Measurements from ENCODE around the gene SMPDL3A.

SMPDL3A gene

DNA sequence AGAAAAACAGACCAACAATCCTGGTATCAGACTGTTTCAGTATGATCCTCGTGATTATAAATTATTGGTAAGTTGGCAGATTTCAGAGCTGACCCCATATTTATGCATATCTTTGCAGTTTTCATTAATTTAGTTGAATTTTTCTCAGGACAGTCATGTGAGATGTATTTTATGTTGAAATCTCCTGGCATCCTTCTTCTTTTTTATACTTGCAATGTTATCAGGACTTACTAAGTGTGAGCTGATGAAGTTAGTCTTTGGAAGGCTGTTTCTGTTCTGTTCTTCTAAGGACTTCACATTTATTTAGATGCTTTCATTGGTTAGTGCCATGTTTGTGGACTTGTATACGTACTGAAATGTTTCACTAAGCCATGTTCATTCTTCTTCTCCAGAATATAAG, 17.2 kb downstream of the SMPDL3A start:
- DNase-seq: no peak

DNA sequence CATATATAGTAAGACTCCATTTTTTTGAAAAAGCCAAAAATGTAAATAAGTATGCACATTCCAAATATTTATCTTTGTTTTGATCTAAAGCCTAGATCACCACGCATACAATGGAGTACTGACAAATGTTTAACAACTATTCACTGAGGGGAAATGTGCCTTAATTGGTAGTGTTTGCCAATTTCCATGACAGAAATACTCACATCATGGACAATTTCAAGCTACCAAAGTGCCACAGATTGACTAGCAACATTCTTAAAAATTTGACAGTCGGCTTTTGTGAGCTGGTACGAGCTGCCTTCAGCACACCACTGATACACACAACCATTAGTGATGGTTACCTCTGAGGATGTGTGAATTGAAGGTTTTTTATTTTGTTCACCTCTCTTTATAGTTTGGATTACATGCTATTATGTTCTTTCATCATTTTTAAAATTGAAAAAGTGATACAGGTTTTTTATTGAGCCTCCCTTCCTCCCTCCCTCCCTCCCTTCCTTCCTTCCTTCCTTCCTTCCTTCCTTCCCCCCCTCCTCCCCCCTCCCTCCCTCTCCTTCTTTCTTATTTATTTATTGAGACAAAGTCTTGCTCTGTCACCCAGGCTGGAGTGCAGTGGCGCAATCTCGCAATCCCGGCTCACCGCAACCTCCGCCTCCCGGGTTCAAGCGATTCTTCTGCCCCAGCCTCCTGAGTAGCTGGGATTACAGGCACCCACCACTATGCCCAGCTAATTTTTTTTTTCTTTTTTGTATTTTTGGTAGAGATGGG, 19.2 kb downstream of the SMPDL3A start:
- no peak for DNase-seq

GRCh38 chr6:122809001-122809400, 19.9 kb downstream of the SMPDL3A start:
- no peak for DNase-seq

DNA sequence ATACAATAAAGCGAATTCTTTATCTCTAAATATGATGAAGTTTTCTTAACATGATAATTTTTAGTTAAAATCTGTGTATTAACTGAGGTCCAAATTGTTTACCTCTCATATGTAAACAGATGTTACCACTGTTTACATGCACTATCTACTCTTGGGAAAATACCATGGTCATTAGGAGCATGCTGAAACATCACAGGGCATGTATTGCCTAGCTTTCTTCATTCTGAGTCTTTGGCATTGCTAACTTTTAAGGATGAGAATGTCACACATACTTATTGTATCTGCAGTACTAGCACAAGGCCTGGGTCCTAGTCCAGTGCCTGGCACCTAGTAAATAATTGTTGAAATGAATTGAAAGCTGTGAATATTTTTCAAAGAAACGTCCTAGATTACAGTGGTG, 20.6 kb downstream of the SMPDL3A start:
- no peak for DNase-seq

DNA sequence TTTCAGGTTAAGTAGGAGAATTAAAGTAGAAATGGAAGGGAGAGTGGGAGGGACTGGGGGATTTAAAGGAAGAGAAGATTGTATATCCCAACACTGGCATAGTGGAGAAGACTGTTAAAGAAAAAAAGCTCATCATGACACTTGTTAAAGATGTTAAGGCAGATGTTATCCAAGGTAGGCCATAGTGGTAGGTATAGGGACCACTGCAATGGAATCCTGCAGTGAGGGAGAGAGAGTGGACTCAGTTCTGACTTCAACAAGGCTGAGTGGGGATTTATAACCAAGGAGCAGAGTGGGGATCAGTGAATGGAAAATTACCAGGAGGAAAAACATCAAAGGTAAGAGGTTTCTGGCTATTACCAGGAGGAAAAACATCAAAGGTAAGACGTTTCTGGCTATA, 21.1 kb downstream of the SMPDL3A start:
- no peak for DNase-seq

GRCh38 chr6:122817358-122817757, 28.3 kb downstream of the SMPDL3A start:
- no peak for DNase-seq

- DNase-seq: no peak
These were observed 28.7 kb downstream of the SMPDL3A start for GRCh38 chr6:122817766-122818165.

GRCh38 chr6:122818866-122819265, 29.8 kb downstream of the SMPDL3A start:
- peak; percentile 18 for DNase-seq

- no peak for DNase-seq
These were observed 32.0 kb downstream of the SMPDL3A start for GRCh38 chr6:122821095-122821494.

DNA sequence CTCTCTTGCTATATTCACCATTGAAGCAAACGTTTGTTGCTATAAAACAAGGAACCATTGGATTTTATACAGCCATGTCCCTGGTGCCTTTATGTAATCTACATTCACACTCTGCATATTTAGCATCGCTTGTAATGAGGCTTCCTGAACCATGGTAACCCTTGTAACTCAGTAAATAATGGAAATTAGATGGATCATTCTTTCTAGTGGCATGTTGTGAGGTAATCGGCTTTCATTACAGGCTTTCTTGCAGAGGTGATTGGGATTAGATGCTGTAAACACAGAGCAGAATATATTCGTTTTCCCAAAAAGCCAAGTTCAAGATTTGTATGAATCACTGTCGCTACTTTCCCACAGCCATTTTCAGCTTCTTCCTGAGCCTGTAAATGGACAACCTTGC, 36.1 kb downstream of the SMPDL3A start:
- no peak for DNase-seq

- DNase-seq: no peak
These were observed 40.4 kb downstream of the SMPDL3A start for GRCh38 chr6:122829456-122829855.

DNA sequence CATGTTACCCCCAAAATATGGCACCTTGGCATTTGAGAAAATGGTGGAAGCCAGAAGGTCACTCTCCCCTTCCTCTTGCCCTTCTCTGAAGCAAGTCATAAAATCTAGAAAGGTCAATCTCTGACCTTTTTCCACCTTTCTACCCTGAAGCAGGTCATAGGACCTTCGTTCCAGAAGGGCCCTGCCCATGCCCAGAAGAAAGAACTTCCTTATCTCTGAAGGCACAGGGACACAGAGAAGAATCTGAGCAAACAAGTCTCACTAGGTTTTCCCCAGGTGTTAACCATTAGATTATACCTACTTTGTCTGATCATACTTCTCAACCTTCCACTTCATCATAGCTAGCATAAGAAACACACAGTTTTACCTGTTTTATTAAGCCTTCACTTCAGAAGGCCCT, 42.5 kb downstream of the SMPDL3A start:
- DNase-seq: no peak

- no peak for DNase-seq
These were observed 43.4 kb downstream of the SMPDL3A start for GRCh38 chr6:122832459-122832858.

GRCh38 chr6:122833021-122833491, 44.0 kb downstream of the SMPDL3A start:
- peak; percentile 85 for DNase-seq

- peak; percentile 37 for DNase-seq
These were observed 49.2 kb downstream of the SMPDL3A start for GRCh38 chr6:122838060-122838780.

DNA sequence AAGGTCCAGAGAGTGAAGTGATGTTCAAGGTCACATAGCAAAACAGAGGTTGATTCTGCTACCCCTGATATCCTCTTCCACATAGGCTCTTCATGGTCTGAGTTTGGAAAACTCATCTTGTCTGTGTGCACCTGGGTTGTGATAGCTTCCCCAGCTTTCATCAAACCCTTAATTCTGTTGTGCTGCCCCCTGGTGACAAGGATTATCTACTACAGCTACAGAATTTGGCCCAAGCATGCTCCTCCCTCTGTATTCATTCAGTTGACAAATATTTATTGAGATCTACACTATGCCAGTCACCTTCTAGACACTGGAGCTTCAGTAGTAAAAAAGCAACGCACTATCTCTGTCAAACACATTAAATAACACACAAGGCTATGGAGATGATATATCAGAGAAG, 50.4 kb downstream of the SMPDL3A start:
- peak; percentile 68 for DNase-seq

- no peak for DNase-seq
These were observed 50.8 kb downstream of the SMPDL3A start for GRCh38 chr6:122839906-122840305.

GRCh38 chr6:122845464-122845863, 56.4 kb downstream of the SMPDL3A start:
- DNase-seq: no peak

- DNase-seq: no peak
These were observed 57.0 kb downstream of the SMPDL3A start for GRCh38 chr6:122845916-122846612.

DNA sequence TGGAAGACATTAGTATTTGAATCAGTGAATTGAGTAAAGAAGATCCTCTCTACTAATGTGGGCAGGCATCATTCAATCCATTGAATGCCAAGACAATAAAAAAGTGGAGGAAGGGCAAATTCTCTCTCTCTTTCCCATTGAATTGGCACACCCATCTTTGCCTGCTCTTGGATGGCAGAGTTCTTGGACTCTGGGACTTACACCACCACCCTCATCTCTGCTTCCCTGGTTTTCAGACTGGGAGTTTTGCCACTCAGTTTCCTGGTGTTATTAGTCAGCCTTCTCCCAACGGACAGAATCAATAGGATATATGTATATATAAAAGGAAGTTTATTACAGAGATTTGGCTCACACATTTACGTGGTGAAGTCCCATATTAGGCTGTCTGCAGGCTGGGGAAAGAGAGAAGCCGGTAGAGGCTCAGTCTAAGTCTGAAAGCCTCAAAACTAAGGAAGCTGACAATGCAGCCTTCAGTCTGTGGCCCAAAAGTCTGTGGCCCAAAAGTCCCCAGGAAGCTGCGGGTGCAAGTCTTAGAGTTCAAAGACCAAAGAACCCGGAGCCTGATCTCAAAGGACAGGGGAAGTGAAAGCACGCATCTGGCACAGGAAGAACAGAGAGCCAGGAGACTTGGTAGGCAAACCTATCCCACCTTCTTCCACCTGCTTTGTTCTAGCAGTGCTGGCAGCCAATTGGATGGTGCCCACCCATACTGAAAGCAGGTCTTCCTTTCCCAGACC, 64.4 kb downstream of the SMPDL3A start:
- no peak for DNase-seq

Measured in midbrain (tissue), 1 donor.